ENCODE data around the gene SACM1L.

The SACM1L gene

GRCh38 chr3:45771831-45772230 lies 82.6 kb downstream of the SACM1L start:
- Histone ChIP-seq H3K27ac (ENCODE audit: extremely low read depth, low read depth, low read length) (no peak overlapping the region), H3K4me3 (ENCODE audit: low read depth, low read length) (no peak overlapping the region), H3K36me3 (ENCODE audit: control insufficient read depth in 2 of 2, insufficient read depth in 1 of 2, low read length in 2 of 2) (no peaks in the 10 kb centered on the region), H3K9me3 (ENCODE audit: control insufficient read depth, insufficient read depth, low read depth, low read length) (no peaks in the 10 kb centered on the region), H3K4me1 (ENCODE audit: control insufficient read depth, insufficient read depth, low read length) (no peaks in the 10 kb centered on the region)
- ChIA-PET POLR2A (no interaction called here), CTCF (interaction anchor here (0.6 kb wide), 1 partner anchor 60 kb away, joined by 4 read pairs; no protein-coding TSS in a partner anchor)
- TF ChIP-seq ZNF830 (tag by site-specific recombination; IDR thresholded peaks at IDR 0.05; ENCODE audit: low read depth) (no peak), SP3 (tag by site-specific recombination; IDR thresholded peaks at IDR 0.05) (no peak), ZBTB8A (tag by site-specific recombination; IDR thresholded peaks at IDR 0.05) (no peak), ZSCAN5A (tag by site-specific recombination; IDR thresholded peaks at IDR 0.05) (no peak), ZNF341 (tag by site-specific recombination; IDR thresholded peaks at IDR 0.05; ENCODE audit: low read depth) (no peak), ZNF292 (tag by site-specific recombination; IDR thresholded peaks at IDR 0.05; ENCODE audit: borderline replicate concordance, low read depth) (no peak), GLIS2 (tag by site-specific recombination; IDR thresholded peaks at IDR 0.05) (no peak), ZNF658 (tag by site-specific recombination; IDR thresholded peaks at IDR 0.05) (no peak), ZNF544 (tag by site-specific recombination; IDR thresholded peaks at IDR 0.05) (no peak)
- TF ChIP-seq, protein P1, sequence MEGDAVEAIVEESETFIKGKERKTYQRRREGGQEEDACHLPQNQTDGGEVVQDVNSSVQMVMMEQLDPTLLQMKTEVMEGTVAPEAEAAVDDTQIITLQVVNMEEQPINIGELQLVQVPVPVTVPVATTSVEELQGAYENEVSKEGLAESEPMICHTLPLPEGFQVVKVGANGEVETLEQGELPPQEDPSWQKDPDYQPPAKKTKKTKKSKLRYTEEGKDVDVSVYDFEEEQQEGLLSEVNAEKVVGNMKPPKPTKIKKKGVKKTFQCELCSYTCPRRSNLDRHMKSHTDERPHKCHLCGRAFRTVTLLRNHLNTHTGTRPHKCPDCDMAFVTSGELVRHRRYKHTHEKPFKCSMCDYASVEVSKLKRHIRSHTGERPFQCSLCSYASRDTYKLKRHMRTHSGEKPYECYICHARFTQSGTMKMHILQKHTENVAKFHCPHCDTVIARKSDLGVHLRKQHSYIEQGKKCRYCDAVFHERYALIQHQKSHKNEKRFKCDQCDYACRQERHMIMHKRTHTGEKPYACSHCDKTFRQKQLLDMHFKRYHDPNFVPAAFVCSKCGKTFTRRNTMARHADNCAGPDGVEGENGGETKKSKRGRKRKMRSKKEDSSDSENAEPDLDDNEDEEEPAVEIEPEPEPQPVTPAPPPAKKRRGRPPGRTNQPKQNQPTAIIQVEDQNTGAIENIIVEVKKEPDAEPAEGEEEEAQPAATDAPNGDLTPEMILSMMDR (tag by site-specific recombination; IDR thresholded peaks at IDR 0.05): no peak

- TF ChIP-seq ZBTB20 (tag by site-specific recombination; IDR thresholded peaks at IDR 0.05) (no peak), ZNF792 (tag by site-specific recombination; IDR thresholded peaks at IDR 0.05) (no peak), ZBTB6 (tag by site-specific recombination; IDR thresholded peaks at IDR 0.05) (no peak), HOXD13 (CRISPR knock-in tag; IDR thresholded peaks at IDR 0.05; ENCODE audit: borderline replicate concordance) (no peak), GLIS2 (tag by site-specific recombination; IDR thresholded peaks at IDR 0.05) (no peak), BCL6B (tag by site-specific recombination; IDR thresholded peaks at IDR 0.05) (no peak)
- POLR2A ChIA-PET: no interaction called here
- no peaks in the 10 kb centered on the region for H3K4me1 ChIP-seq (ENCODE audit: control insufficient read depth, insufficient read depth, low read length)
- H3K9me3 ChIP-seq (ENCODE audit: control insufficient read depth, insufficient read depth, low read depth, low read length): no peaks in the 10 kb centered on the region
- no peaks in the 10 kb centered on the region for H3K36me3 ChIP-seq (ENCODE audit: control insufficient read depth in 2 of 2, insufficient read depth in 1 of 2, low read length in 2 of 2)
- H3K4me3 ChIP-seq (ENCODE audit: low read depth, low read length): no peak overlapping the region
- no peak overlapping the region for H3K27ac ChIP-seq (ENCODE audit: extremely low read depth, low read depth, low read length)
- CTCF ChIA-PET: no interaction called here
These were observed 83.3 kb downstream of the SACM1L start for GRCh38 chr3:45772341-45773035.

GRCh38 chr3:45773072-45773471 lies 83.9 kb downstream of the SACM1L start:
- POLR2A ChIA-PET: no interaction called here
- Histone ChIP-seq H3K4me3 (ENCODE audit: low read depth, low read length) (no peak overlapping the region), H3K27ac (ENCODE audit: extremely low read depth, low read depth, low read length) (no peak overlapping the region), H3K9me3 (ENCODE audit: control insufficient read depth, insufficient read depth, low read depth, low read length) (no peaks in the 10 kb centered on the region), H3K36me3 (ENCODE audit: control insufficient read depth in 2 of 2, insufficient read depth in 1 of 2, low read length in 2 of 2) (no peaks in the 10 kb centered on the region), H3K4me1 (ENCODE audit: control insufficient read depth, insufficient read depth, low read length) (no peaks in the 10 kb centered on the region)
- CTCF ChIA-PET: no interaction called here
- TF ChIP-seq ZNF341 (tag by site-specific recombination; IDR thresholded peaks at IDR 0.05; ENCODE audit: low read depth) (no peak), ELK4 (IDR thresholded peaks at IDR 0.05; ENCODE audit: borderline replicate concordance, low read depth, low read length) (no peak), TRIM28 (IDR thresholded peaks at IDR 0.05; ENCODE audit: borderline replicate concordance, low read length) (no peak), ZNF112 (tag by site-specific recombination; IDR thresholded peaks at IDR 0.05) (no peak), ZNF658 (tag by site-specific recombination; IDR thresholded peaks at IDR 0.05) (no peak), ZNF423 (tag by site-specific recombination; IDR thresholded peaks at IDR 0.05) (no peak), ZNF473 (tag by site-specific recombination; IDR thresholded peaks at IDR 0.05) (no peak), ZNF239 (tag by site-specific recombination; IDR thresholded peaks at IDR 0.05) (no peak), OVOL3 (tag by site-specific recombination; IDR thresholded peaks at IDR 0.05) (no peak)

All from HEK293 (cell line).